Natural killer cell (primary cell): ENCODE data around the gene FOXK1. TPM values are rescaled to one million over a fixed set of nuclear protein-coding genes. Genes with fewer than 3 reads are reported as not detected.

Experiments used
- ATAC-seq, 3 donors: fragments of 150-1000 bp in 2 of 3; fragments of 200-7000 bp in 1 of 3; cut with Tn5 transposase; 1 replicate in 1 of 3; 2 replicates in 2 of 3; pipeline ENCODE4 v1.10.0; 2021; ENCODE audit warnings: mild to moderate bottlenecking in 2 of 3, moderate library complexity in 2 of 3
- DNase-seq, 2 donors: peaks; one replicate each; pipeline versions ENCODE4 v3.0.0 to v3.0.0-alpha.2; 2013 to 2021; ENCODE audit warnings: mixed read lengths in 1 of 2
- H3K27ac ChIP-seq: one replicate; pipeline ENCODE4 v1.5.1; 2013; ENCODE audit warnings: mild to moderate bottlenecking, low read length
- H3K27me3 ChIP-seq: one replicate; pipeline ENCODE4 v1.6.1; 2013; ENCODE audit warnings: low read length; ENCODE audit not compliant: control insufficient read depth, insufficient read depth
- H3K36me3 ChIP-seq: one replicate; pipeline ENCODE4 v1.6.1; 2013; ENCODE audit warnings: low read length; ENCODE audit not compliant: control insufficient read depth, insufficient read depth
- H3K4me1 ChIP-seq: one replicate; pipeline ENCODE4 v1.6.1; 2013; ENCODE audit warnings: low read length; ENCODE audit not compliant: control insufficient read depth, insufficient read depth
- H3K4me3 ChIP-seq: one replicate; pipeline ENCODE4 v1.5.1; 2013; ENCODE audit warnings: low read length
- H3K9me3 ChIP-seq: one replicate; pipeline ENCODE4 v1.6.1; 2013; ENCODE audit warnings: low read length; ENCODE audit not compliant: control insufficient read depth, insufficient read depth
- H3K27ac Mint-ChIP-seq, 2 donors: one replicate each; pipeline ENCODE4 v1.8.0; 2022; ENCODE audit warnings: mild to moderate bottlenecking in 2 of 2, mixed read lengths in 2 of 2, moderate library complexity in 1 of 2
- H3K27me3 Mint-ChIP-seq, 2 donors: one replicate each; pipeline ENCODE4 v1.8.0; 2022; ENCODE audit warnings: low read depth in 2 of 2, mixed read lengths in 2 of 2
- H3K36me3 Mint-ChIP-seq: one replicate; pipeline ENCODE4 v1.8.0; 2022; ENCODE audit warnings: mixed read lengths
- H3K4me1 Mint-ChIP-seq, 2 donors: one replicate each; pipeline ENCODE4 v1.8.0; 2022; ENCODE audit warnings: mixed read lengths in 2 of 2
- H3K4me3 Mint-ChIP-seq: one replicate; pipeline ENCODE4 v1.8.0; 2022; ENCODE audit warnings: mild to moderate bottlenecking, moderate library complexity, mixed read lengths
- H3K9me3 Mint-ChIP-seq, 2 donors: one replicate each; pipeline ENCODE4 v1.8.0; 2022; ENCODE audit warnings: mixed read lengths in 2 of 2
- WGBS: methylation state at CpG from one replicate; pipeline ENCODE4 v1.1.7; 2013; ENCODE audit warnings: missing lambda C conversion rate; ENCODE audit not compliant: insufficient coverage; 5-methylcytosine and 5-hydroxymethylcytosine counted together
- intact Hi-C: fragments of 100-400 bp; cut with micrococcal nuclease; formaldehyde crosslinking; loops from one replicate; pipeline ENCODE4 v1.14.2; 2022
- total RNA-seq, 4 donors: library from RNA; stranded (reverse); fragments of 120-200 nt in 1 of 4; gene quantifications; one replicate each; pipeline versions ENCODE4 v1.2.3 to v1.2.4, GENCODE V29; 2013 to 2022
- TF ChIP-seq, protein P1 (sequence below): fragments of 200-600 bp; IDR thresholded peaks from one replicate; pipeline ENCODE4 v1.8.0; 2022; ENCODE audit warnings: antibody characterized with exemption

Gene FOXK1
- total RNA-seq, 3 donors from 2014 or later (not counting 1 experiment from before 2014, with no cell fraction given): 51.6 to 59.7 (median 55.3) TPM

DNA sequence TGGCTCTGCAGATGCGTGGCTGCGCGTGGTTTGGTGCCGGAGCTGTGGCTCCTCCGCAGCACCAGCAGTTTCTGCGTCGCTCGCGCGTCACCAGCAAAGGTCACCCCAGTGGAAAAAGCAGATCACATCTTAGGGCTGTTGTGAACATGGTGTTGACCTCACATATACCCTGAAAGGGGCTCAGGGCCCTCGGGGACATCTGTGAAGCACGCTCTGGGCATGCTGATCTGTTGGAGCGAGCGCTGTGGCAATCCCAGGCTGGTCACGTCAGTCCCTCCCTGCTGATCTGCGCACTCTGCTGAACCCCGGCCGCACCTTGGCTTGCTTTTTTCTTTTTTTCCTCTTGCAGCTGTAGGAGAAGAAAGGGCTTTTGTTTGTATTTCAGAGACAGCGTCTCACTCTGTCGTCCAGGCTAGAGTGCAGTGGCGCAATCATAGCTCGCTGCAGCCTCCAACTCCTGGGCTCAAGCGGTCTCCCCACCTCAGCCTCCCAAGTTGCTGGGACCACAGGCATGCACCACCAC, 60.0 kb downstream of the FOXK1 start:
- TF ChIP-seq, protein P1, sequence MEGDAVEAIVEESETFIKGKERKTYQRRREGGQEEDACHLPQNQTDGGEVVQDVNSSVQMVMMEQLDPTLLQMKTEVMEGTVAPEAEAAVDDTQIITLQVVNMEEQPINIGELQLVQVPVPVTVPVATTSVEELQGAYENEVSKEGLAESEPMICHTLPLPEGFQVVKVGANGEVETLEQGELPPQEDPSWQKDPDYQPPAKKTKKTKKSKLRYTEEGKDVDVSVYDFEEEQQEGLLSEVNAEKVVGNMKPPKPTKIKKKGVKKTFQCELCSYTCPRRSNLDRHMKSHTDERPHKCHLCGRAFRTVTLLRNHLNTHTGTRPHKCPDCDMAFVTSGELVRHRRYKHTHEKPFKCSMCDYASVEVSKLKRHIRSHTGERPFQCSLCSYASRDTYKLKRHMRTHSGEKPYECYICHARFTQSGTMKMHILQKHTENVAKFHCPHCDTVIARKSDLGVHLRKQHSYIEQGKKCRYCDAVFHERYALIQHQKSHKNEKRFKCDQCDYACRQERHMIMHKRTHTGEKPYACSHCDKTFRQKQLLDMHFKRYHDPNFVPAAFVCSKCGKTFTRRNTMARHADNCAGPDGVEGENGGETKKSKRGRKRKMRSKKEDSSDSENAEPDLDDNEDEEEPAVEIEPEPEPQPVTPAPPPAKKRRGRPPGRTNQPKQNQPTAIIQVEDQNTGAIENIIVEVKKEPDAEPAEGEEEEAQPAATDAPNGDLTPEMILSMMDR: no peak
- 98% methylated on average over 23 of the region's 23 CpGs for WGBS
- Histone ChIP-seq H3K36me3 (peaks cover 21% of the 10 kb centered on the region), H3K9me3 (no peaks in the 10 kb centered on the region), H3K4me3 (no peak overlapping the region), H3K4me1 (peaks cover 51% of the 10 kb centered on the region), H3K27ac (no peak overlapping the region), H3K27me3 (no peaks in the 10 kb centered on the region)
- no peak overlapping the region for H3K4me3 Mint-ChIP-seq
- H3K36me3 Mint-ChIP-seq: no peaks in the 10 kb centered on the region
- H3K4me1 Mint-ChIP-seq: peaks cover 56 to 63% of the 10 kb centered on the region in 2 donors
- H3K27me3 Mint-ChIP-seq: no peaks in the 10 kb centered on the region
- intact Hi-C loops: no loop called here
- no peak for ATAC-seq
- no peak for DNase-seq
- H3K9me3 Mint-ChIP-seq: no peaks in the 10 kb centered on the region
- peak overlapping the region; percentile 23 to 95 for H3K27ac Mint-ChIP-seq

DNA sequence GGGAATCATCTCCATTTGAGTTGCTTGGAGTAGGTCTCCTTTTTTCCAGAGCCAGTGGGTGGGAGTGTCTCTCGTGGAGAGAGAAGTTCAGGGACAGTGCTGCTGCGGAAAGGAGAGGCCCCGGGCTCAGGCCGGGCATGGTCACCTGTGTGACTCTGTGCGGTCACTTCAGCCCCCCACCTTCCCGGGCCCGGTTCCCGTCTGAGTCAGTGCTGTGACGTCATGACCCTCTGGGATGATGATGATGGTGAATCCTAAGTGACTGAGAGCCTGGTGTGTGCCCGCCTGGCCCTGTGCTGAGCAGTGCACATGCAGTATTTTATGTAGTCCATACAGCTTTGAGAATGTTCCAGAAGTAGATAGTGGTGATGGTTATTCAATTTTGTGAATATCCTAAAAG, 60.8 kb downstream of the FOXK1 start:
- Histone ChIP-seq H3K27ac (no peak overlapping the region), H3K9me3 (no peaks in the 10 kb centered on the region), H3K4me3 (no peak overlapping the region), H3K27me3 (no peaks in the 10 kb centered on the region), H3K36me3 (peaks cover 21% of the 10 kb centered on the region), H3K4me1 (peaks cover 58% of the 10 kb centered on the region)
- H3K36me3 Mint-ChIP-seq: no peaks in the 10 kb centered on the region
- WGBS: 93% methylated on average over 10 of the region's 10 CpGs
- H3K27me3 Mint-ChIP-seq: no peaks in the 10 kb centered on the region
- H3K9me3 Mint-ChIP-seq: no peaks in the 10 kb centered on the region
- peak overlapping the region; percentile 93 to 95 for H3K27ac Mint-ChIP-seq
- intact Hi-C loops: no loop called here
- no peak for ATAC-seq
- DNase-seq: no peak
- peak overlapping the region; percentile 17 for H3K4me3 Mint-ChIP-seq
- TF ChIP-seq, protein P1: no peak
- H3K4me1 Mint-ChIP-seq: peaks cover 61 to 67% of the 10 kb centered on the region in 2 donors

DNA sequence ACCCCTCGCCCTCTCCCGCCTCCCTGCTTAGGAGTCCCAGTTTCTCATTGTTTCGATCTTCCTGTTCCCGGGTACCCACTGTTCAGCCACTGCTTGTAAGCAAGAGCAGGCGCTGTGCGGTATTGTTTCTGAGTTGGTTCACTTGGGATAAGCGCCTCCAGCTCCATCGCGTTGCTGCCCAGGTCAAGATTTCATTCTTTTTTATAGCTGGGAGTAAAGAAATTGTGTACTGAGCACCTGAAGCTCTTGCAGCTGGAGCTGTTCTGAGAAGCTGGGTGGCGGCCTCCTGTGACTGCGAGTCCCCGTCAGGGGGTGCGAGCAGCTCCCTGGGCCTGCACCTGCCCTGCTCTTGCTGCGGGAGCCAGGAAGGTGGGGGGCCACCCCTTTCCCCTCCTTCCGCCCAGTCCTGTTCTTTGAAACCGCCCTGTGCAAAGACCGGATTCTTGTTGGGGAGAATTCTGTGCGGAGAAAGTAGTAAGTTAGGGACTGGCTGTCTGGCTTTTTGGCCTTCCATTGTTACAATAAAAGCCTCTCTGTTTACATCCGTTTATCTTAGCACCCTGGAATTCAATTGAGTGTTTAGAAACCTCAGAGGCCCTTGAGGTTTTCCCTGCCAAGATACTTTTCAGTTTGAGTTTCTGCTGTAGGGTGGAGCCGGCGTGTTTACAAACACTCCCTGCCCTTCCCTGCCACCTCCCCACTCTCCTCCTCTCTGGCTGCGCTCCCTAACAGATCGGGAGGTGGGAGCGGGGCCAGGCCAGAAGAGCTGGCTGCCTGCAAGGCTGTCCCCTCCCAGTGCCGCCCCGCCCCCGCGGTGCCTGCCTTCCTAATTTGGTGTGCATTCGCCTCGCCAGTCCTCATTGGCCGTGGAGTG, 62.5 kb downstream of the FOXK1 start:
- intact Hi-C loops: loop anchor here (1.0 to 2.0 kb wide), 2 partner anchors 20 to 60 kb away; no protein-coding TSS in a partner anchor
- TF ChIP-seq, protein P1: no peak
- H3K27ac Mint-ChIP-seq: peak overlapping the region; percentile 93 to 95
- H3K36me3 Mint-ChIP-seq: no peaks in the 10 kb centered on the region
- H3K4me3 Mint-ChIP-seq: peak overlapping the region; percentile 90
- H3K9me3 Mint-ChIP-seq: no peaks in the 10 kb centered on the region
- no peaks in the 10 kb centered on the region for H3K27me3 Mint-ChIP-seq
- H3K4me1 Mint-ChIP-seq: peaks cover 69 to 70% of the 10 kb centered on the region in 2 donors
- DNase-seq (peak; percentile 69 to 83), ATAC-seq (peak; percentile 67 to 80 (median 77))
- peaks cover 24% of the 10 kb centered on the region for H3K36me3 ChIP-seq
- peak overlapping the region; percentile 36 for H3K4me3 ChIP-seq
- H3K27me3 ChIP-seq: no peaks in the 10 kb centered on the region
- H3K4me1 ChIP-seq: peaks cover 53% of the 10 kb centered on the region
- H3K27ac ChIP-seq: peak overlapping the region; percentile 73
- WGBS: 20% methylated on average over 29 of the region's 31 CpGs
- H3K9me3 ChIP-seq: no peaks in the 10 kb centered on the region
